Measurements from ENCODE around the gene MACROD2. TPM values are rescaled to one million over a fixed set of nuclear protein-coding genes. Genes with fewer than 3 reads are reported as not detected.

Gene MACROD2
- total RNA-seq, 1 experiment from 2014 or later: 0.12 TPM

- no peaks in the 10 kb centered on the region for H3K27me3 ChIP-seq
- no peak overlapping the region for H3K27ac ChIP-seq
- no peaks in the 10 kb centered on the region for H3K36me3 ChIP-seq
- no peak for DNase-seq
- no peaks in the 10 kb centered on the region for H3K4me1 ChIP-seq
- no peaks in the 10 kb centered on the region for H3K9me3 ChIP-seq (replicated peaks)
- H3K4me3 ChIP-seq: no peak overlapping the region
Observed at GRCh38 chr20:14634665-14635064, 639.3 kb downstream of the MACROD2 start.

- Histone ChIP-seq H3K9me3 (replicated peaks) (peaks cover 4% of the 10 kb centered on the region; the same call in 1 of the 2 replicates), H3K27me3 (no peaks in the 10 kb centered on the region), H3K36me3 (no peaks in the 10 kb centered on the region), H3K4me1 (no peaks in the 10 kb centered on the region), H3K27ac (no peak overlapping the region), H3K4me3 (no peak overlapping the region)
- DNase-seq: no peak
Observed at GRCh38 chr20:14637441-14637840, 642.1 kb downstream of the MACROD2 start.

DNA sequence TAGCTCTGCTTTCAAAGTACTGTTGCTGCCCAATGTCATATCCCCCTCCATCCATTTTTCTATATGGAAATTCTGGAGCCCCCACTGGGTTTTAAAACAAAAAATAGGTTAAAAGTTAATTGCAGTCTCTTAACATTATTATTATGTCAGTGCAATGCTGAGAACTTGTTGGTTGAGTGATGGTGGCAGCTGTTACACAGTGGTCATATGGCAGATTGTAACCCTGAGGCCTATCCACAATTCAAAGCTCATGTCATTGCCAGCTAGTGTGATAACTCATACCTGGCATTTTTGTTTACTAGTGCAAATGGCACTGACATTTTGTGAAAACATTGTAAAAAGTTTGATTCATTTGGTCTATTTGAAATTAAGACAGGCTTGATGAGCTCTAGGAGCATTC lies 647.8 kb downstream of the MACROD2 start:
- H3K9me3 ChIP-seq (replicated peaks): peaks cover 4% of the 10 kb centered on the region; the same call in 1 of the 2 replicates
- no peaks in the 10 kb centered on the region for H3K27me3 ChIP-seq
- peaks cover 7% of the 10 kb centered on the region for H3K4me1 ChIP-seq
- no peaks in the 10 kb centered on the region for H3K36me3 ChIP-seq
- H3K4me3 ChIP-seq: no peak overlapping the region
- peak; percentile 75 to 88 for DNase-seq
- no peak overlapping the region for H3K27ac ChIP-seq

DNA sequence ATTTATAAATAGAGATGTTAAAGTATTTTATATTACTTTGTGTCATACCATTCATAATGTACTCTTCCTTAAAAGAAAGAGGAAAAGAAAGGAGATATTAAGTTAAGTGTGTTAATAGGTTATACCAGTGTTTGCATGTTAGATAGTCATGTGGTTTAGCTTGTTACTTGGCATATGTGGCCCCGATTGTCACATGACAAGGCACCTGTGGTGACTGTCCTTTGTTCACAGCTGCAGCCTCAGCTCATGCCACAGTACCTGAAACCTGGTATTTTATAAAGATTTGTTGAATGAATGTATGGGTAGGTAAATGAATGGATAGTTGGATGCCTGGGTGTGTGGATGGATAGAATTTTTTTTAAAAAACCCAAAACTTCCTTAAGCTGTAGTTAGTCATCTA lies 648.2 kb downstream of the MACROD2 start:
- Histone ChIP-seq H3K27ac (no peak overlapping the region), H3K4me1 (peaks cover 7% of the 10 kb centered on the region), H3K36me3 (no peaks in the 10 kb centered on the region), H3K4me3 (no peak overlapping the region), H3K27me3 (no peaks in the 10 kb centered on the region), H3K9me3 (replicated peaks) (peaks cover 4% of the 10 kb centered on the region; the same call in 1 of the 2 replicates)
- no peak for DNase-seq

DNA sequence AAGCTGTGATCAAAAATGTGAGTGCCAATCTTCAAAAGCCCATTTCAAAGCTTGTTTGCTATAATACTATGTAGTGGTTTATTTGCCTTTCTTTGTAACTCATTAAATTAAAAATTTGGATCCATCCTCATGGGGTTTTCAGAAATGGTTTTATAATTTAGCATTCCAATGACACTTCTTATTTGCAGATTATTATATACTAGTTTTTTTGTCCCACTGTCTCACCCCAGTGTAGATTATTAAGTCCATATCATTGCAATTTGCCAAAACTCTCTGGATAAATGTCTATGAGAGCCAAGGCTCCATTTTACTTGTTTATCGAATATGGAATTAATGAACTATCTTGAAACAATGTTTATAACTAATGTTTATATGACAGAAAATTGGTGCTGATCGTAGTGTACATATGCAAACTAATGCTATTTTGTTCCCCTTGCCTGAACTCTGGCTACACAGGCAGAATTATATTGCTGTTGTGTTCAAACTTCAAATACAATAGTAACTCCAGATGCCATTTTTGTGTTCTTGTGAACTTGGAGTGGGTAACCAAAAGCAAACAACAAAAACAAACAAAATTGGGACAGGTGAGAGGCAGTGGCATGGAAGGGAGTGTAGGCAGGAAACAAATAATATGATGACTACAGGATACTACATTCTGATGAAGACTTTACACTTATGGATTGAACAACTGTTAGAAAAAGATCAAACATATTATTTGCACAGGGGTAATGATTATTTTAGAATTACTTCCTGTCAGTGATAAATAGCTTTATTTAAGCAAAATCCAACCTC lies 649.2 kb downstream of the MACROD2 start:
- Histone ChIP-seq H3K9me3 (replicated peaks) (peaks cover 4% of the 10 kb centered on the region; the same call in 1 of the 2 replicates), H3K27ac (no peak overlapping the region), H3K4me3 (no peak overlapping the region), H3K4me1 (peaks cover 7% of the 10 kb centered on the region), H3K27me3 (no peaks in the 10 kb centered on the region), H3K36me3 (no peaks in the 10 kb centered on the region)
- DNase-seq: no peak

DNA sequence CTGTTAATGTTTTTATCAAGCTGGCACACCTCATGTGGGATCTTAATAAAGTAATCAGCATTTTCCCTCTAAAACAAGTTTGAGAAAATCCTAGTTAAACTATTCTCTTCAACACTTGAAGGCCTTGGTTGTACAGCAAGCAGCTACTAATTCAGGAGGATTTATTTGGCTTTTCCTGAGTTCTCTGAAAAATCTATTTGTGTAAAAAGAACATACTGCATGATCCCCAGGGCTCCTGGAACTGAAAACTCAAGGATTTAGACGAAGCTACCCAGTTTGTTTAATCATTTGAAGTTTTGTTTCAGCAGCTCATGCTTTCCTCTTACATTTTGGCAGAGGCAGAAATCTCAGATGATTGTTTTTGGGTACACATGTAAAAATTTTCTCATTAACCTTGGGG lies 651.7 kb downstream of the MACROD2 start:
- H3K4me3 ChIP-seq: no peak overlapping the region
- no peaks in the 10 kb centered on the region for H3K27me3 ChIP-seq
- H3K4me1 ChIP-seq: peaks cover 7% of the 10 kb centered on the region
- H3K36me3 ChIP-seq: no peaks in the 10 kb centered on the region
- no peaks in the 10 kb centered on the region for H3K9me3 ChIP-seq (replicated peaks)
- H3K27ac ChIP-seq: no peak overlapping the region
- DNase-seq: no peak

- Histone ChIP-seq H3K36me3 (no peaks in the 10 kb centered on the region), H3K4me3 (no peak overlapping the region), H3K9me3 (replicated peaks) (no peaks in the 10 kb centered on the region), H3K4me1 (no peaks in the 10 kb centered on the region; the same call in 1 of the 2 replicates), H3K27ac (no peak overlapping the region), H3K27me3 (no peaks in the 10 kb centered on the region)
- no peak for DNase-seq
Observed at GRCh38 chr20:14649662-14650061, 654.3 kb downstream of the MACROD2 start.

DNA sequence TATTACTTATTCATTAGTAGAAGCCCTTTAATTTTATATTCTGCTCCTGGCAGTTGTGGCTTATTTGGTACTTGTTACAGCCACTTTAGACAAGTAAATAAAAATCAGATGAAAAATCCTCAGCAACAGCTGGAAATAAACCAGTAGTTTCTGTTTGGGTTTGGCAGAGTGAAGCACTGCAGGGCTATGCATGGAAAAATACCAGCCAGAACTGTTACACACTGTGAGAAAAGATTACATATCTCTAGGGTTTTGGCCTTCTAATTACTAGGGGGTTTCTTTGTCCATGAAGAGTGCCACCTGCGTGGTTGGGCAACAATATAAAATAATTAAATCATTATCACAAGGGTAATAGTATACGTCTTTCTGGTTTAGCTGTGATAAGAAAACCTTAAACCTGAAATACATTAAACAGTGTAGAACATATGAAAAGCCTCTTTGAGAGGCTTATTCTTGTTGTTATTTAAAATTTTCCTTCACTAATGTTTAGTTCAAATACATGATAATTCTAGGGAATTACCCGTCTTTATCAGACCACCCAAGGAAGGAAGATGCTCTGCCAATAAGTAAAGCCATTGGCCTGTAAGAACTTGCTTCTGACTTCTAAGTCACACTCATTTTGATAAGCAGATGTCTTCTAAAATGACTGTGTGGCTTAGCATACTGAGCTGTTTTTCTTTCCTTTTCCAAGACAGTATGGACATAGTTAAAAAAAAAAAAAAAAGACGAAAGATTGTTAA lies 662.1 kb downstream of the MACROD2 start:
- DNase-seq: no peak
- Histone ChIP-seq H3K27ac (no peak overlapping the region), H3K36me3 (no peaks in the 10 kb centered on the region)

GRCh38 chr20:14664101-14664500 lies 668.8 kb downstream of the MACROD2 start:
- DNase-seq: no peak
- H3K4me3 ChIP-seq: no peak overlapping the region
- peaks cover 2% of the 10 kb centered on the region; the same call in 1 of the 2 replicates for H3K9me3 ChIP-seq (replicated peaks)
- H3K36me3 ChIP-seq: no peaks in the 10 kb centered on the region
- H3K27ac ChIP-seq: no peak overlapping the region
- no peaks in the 10 kb centered on the region for H3K27me3 ChIP-seq
- H3K4me1 ChIP-seq: no peaks in the 10 kb centered on the region

More for the DNA sequence above, 662.1 kb downstream of the MACROD2 start:
- Histone ChIP-seq H3K9me3 (replicated peaks) (peaks cover 2% of the 10 kb centered on the region; the same call in 1 of the 2 replicates), H3K4me1 (no peaks in the 10 kb centered on the region; the same call in 1 of the 2 replicates), H3K4me3 (no peak overlapping the region), H3K27me3 (no peaks in the 10 kb centered on the region)

- Histone ChIP-seq H3K4me1 (no peaks in the 10 kb centered on the region), H3K27me3 (no peaks in the 10 kb centered on the region), H3K36me3 (no peaks in the 10 kb centered on the region), H3K27ac (no peak overlapping the region), H3K9me3 (replicated peaks) (no peaks in the 10 kb centered on the region), H3K4me3 (no peak overlapping the region)
- DNase-seq: no peak
Observed at GRCh38 chr20:14666696-14667095, 671.4 kb downstream of the MACROD2 start.

DNA sequence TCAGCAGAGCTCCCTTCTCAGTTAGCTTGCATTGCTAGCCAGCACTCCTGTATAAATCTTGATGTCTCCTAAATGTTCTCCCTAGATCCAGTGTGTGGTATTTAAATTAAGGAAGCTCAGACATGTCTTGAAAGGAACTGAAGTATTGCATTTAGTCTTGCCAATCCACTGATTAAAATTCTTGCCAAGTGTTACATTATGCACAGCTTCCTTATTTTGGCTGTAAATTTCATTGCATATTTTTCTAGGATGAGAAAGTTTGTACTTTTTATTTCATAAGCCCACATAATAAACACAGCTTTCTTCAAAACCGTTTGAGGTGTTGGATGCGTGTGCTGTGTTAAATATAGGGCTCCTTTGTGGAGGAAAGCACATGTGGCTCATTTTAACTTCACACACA lies 671.9 kb downstream of the MACROD2 start:
- Histone ChIP-seq H3K36me3 (no peaks in the 10 kb centered on the region), H3K9me3 (replicated peaks) (no peaks in the 10 kb centered on the region), H3K4me1 (no peaks in the 10 kb centered on the region)

GRCh38 chr20:14672066-14672465 lies 676.8 kb downstream of the MACROD2 start:
- no peak overlapping the region for H3K27ac ChIP-seq

More for the DNA sequence above, 671.9 kb downstream of the MACROD2 start:
- Histone ChIP-seq H3K27ac (no peak overlapping the region), H3K27me3 (no peaks in the 10 kb centered on the region), H3K4me3 (no peak overlapping the region)
- DNase-seq: no peak

GRCh38 chr20:14673164-14673563 lies 677.8 kb downstream of the MACROD2 start:
- Histone ChIP-seq H3K27me3 (no peaks in the 10 kb centered on the region), H3K4me3 (no peak overlapping the region), H3K27ac (no peak overlapping the region), H3K9me3 (replicated peaks) (no peaks in the 10 kb centered on the region), H3K4me1 (no peaks in the 10 kb centered on the region), H3K36me3 (no peaks in the 10 kb centered on the region)
- no peak for DNase-seq

More at GRCh38 chr20:14672066-14672465, 676.8 kb downstream of the MACROD2 start:
- DNase-seq: no peak
- no peak overlapping the region for H3K4me3 ChIP-seq
- H3K4me1 ChIP-seq: no peaks in the 10 kb centered on the region
- H3K36me3 ChIP-seq: no peaks in the 10 kb centered on the region
- no peaks in the 10 kb centered on the region for H3K27me3 ChIP-seq
- H3K9me3 ChIP-seq (replicated peaks): no peaks in the 10 kb centered on the region

GRCh38 chr20:14677455-14677854 lies 682.1 kb downstream of the MACROD2 start:
- Histone ChIP-seq H3K4me1 (no peaks in the 10 kb centered on the region), H3K27me3 (no peaks in the 10 kb centered on the region), H3K36me3 (no peaks in the 10 kb centered on the region), H3K9me3 (replicated peaks) (no peaks in the 10 kb centered on the region), H3K27ac (no peak overlapping the region), H3K4me3 (no peak overlapping the region)
- DNase-seq: no peak

DNA sequence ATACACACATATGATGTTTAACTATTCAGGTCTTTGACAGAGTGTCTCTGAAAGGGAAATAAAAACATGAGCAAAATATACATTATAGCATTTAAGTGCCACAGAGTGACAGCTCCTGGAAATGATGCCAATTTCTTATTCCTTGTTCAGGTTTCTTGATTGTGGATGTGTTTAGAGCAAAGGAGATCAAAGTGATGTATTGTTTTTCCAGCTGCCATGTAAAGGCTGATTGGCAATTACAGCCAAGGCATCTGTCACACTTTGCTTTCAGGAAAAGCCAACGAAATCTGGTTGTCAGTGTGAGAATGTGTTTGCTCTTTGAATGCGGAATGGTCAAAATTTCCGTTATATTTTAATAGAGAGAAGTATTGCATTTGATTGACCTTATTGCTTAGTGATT lies 689.9 kb downstream of the MACROD2 start:
- no peaks in the 10 kb centered on the region for H3K9me3 ChIP-seq (replicated peaks)
- no peak for DNase-seq
- no peaks in the 10 kb centered on the region for H3K36me3 ChIP-seq
- no peaks in the 10 kb centered on the region for H3K27me3 ChIP-seq
- no peak overlapping the region for H3K4me3 ChIP-seq
- no peaks in the 10 kb centered on the region for H3K4me1 ChIP-seq
- no peak overlapping the region for H3K27ac ChIP-seq
